Endothelial cell of umbilical vein (primary cell): ENCODE measurements around the gene SCIMP.

Experiments used
- CTCF ChIP-seq, 2 donors: IDR thresholded peaks; 1 replicate in 1 of 2; 2 replicates in 1 of 2; pipeline ENCODE4 v1.5.1; 2011; ENCODE audit warnings: low read length in 2 of 2, mild to moderate bottlenecking in 2 of 2, moderate library complexity in 2 of 2, control low read depth in 1 of 2, inconsistent platforms in 1 of 2, low read depth in 1 of 2; ENCODE audit not compliant: insufficient read depth in 1 of 2; ENCODE audit errors: extremely low read depth in 1 of 2
- JUN ChIP-seq: IDR thresholded peaks from 2 replicates; pipeline ENCODE4 v1.6.1; 2011; ENCODE audit warnings: borderline replicate concordance, low read depth; ENCODE audit not compliant: insufficient read length, insufficient read depth
- MAX ChIP-seq: IDR thresholded peaks from 2 replicates; pipeline ENCODE4 v1.6.1; 2011; ENCODE audit not compliant: insufficient read depth, insufficient read length
- MYC ChIP-seq: IDR thresholded peaks from one replicate; pipeline ENCODE4 v1.6.1; 2011; ENCODE audit warnings: mild to moderate bottlenecking, low read depth, low read length
- POLR2AphosphoS5 ChIP-seq: IDR thresholded peaks from 2 replicates; pipeline ENCODE4 v1.6.1; 2012; ENCODE audit warnings: low read depth, mild to moderate bottlenecking, control low read depth, low read length, moderate library complexity; ENCODE audit not compliant: insufficient read depth

- TF ChIP-seq CTCF (IDR thresholded peaks at IDR 0.05; ENCODE audit: extremely low read depth in 1 of 2, insufficient read depth in 1 of 2, low read depth in 1 of 2, low read length in 2 of 2) (no peak), POLR2AphosphoS5 (no peak), JUN (no peak), MYC (no peak), MAX (no peak)
Observed at GRCh38 chr17:5269241-5269960, 34.7 kb upstream of the SCIMP start.
